Esophagus muscularis mucosa (tissue), 4 donors: Measurements from ENCODE around the gene FAM24A. TPM values are rescaled to one million over a fixed set of nuclear protein-coding genes. Genes with fewer than 3 reads are reported as not detected.
"Not testable (repeated sequence)": the region's sequence is repeated elsewhere in the genome, so short reads cannot be mapped to it uniquely, and the experiment has no call there.

Experiments
- DNase-seq: peaks from one replicate; pipeline ENCODE4 v3.0.0-alpha.2; 2017; ENCODE audit errors: extremely low spot score
- H3K27ac ChIP-seq, 4 donors: fragments of 200-600 bp; sonication (generic); replicated peaks in 1 of 4; 1 replicate in 3 of 4; 2 replicates in 1 of 4; pipeline ENCODE4 v1.5.1; 2016 to 2019; ENCODE audit warnings: mild to moderate bottlenecking in 1 of 4
- H3K27me3 ChIP-seq, 4 donors: fragments of 200-600 bp; sonication (generic); one replicate each; pipeline versions ENCODE4 v1.5.1 to v1.6.0; 2016 to 2019
- H3K36me3 ChIP-seq, 4 donors: fragments of 200-600 bp; sonication (generic); one replicate each; pipeline ENCODE4 v1.5.1; 2016 to 2019
- H3K4me1 ChIP-seq, 4 donors: fragments of 200-600 bp; sonication (generic); one replicate each; pipeline ENCODE4 v1.5.1; 2016 to 2019
- H3K4me3 ChIP-seq, 4 donors: fragments of 200-600 bp; sonication (generic); 1 replicate in 2 of 4; 2 replicates in 2 of 4; pipeline ENCODE4 v1.5.1; 2016 to 2019; ENCODE audit warnings: mild to moderate bottlenecking in 4 of 4, moderate library complexity in 1 of 4
- H3K9me3 ChIP-seq, 4 donors: fragments of 200-600 bp; sonication (generic); 1 replicate in 3 of 4; 2 replicates in 1 of 4; pipeline ENCODE4 v1.5.1; 2016 to 2019
- CTCF ChIP-seq, 3 experiments: fragments of 200-600 bp in 2 of 3; fragments of 450-650 bp in 1 of 3; sonication (generic) in 2 of 3; IDR thresholded peaks; one replicate each; pipeline ENCODE4 v1.5.1; 2017 to 2019; ENCODE audit warnings: antibody characterized with exemption in 3 of 3, mild to moderate bottlenecking in 2 of 3, moderate library complexity in 1 of 3
- EP300 ChIP-seq: sonication (generic); formaldehyde crosslinking; IDR thresholded peaks from one replicate; pipeline ENCODE4 v1.6.1; 2017; ENCODE audit warnings: antibody characterized with exemption
- POLR2A ChIP-seq: fragments of 450-650 bp; IDR thresholded peaks from one replicate; pipeline ENCODE4 v1.6.1; 2017; ENCODE audit warnings: antibody characterized with exemption, moderate library complexity, mild to moderate bottlenecking, low read depth
- POLR2AphosphoS5 ChIP-seq, 2 donors: sonication (generic); formaldehyde crosslinking; IDR thresholded peaks; one replicate each; pipeline ENCODE4 v1.6.1; 2017; ENCODE audit warnings: antibody characterized with exemption in 2 of 2
- WGBS: methylation state at CpG from one replicate; pipeline ENCODE4 v1.1.5; 2018; 5-methylcytosine and 5-hydroxymethylcytosine counted together
- intact Hi-C: fragments of 100-400 bp; cut with DNase I; formaldehyde crosslinking; loops from one replicate; pipeline ENCODE4 v1.15.1; 2023
- total RNA-seq, 4 donors: library from RNA; depleted of rRNA; stranded (reverse); fragments of >200 nt; gene quantifications; one replicate each; pipeline versions ENCODE4 v1.1.0 to v1.2.1, GENCODE V29; 2016

The FAM24A gene
- total RNA-seq, 4 donors from 2014 or later: not detected

- H3K9me3 ChIP-seq, H3K27me3 ChIP-seq, H3K4me1 ChIP-seq, H3K27ac ChIP-seq, intact Hi-C loops, H3K4me3 ChIP-seq, H3K36me3 ChIP-seq, DNase-seq: not testable (repeated sequence)
- WGBS: 93% methylated on average over 2 of the region's 2 CpGs
Observed at GRCh38 chr10:122871947-122872346, 38.5 kb upstream of the FAM24A start.

- Histone ChIP-seq H3K9me3 (no peaks in the 10 kb centered on the region), H3K4me3 (no peak overlapping the region), H3K36me3 (no peaks in the 10 kb centered on the region), H3K27me3 (no peaks in the 10 kb centered on the region), H3K27ac (no peak overlapping the region), H3K4me1 (peaks cover 10 to 23% (median 17%) of the 10 kb centered on the region in 4 donors)
- intact Hi-C loops: no loop called here
- WGBS: 60% methylated on average over 6 of the region's 6 CpGs
- TF ChIP-seq EP300: no peak
- TF ChIP-seq POLR2A: no peak
- no peak for TF ChIP-seq POLR2AphosphoS5 (IDR thresholded peaks at IDR 0.05)
- no peak for DNase-seq
Observed at GRCh38 chr10:122875843-122876466, 34.5 kb upstream of the FAM24A start.

DNA sequence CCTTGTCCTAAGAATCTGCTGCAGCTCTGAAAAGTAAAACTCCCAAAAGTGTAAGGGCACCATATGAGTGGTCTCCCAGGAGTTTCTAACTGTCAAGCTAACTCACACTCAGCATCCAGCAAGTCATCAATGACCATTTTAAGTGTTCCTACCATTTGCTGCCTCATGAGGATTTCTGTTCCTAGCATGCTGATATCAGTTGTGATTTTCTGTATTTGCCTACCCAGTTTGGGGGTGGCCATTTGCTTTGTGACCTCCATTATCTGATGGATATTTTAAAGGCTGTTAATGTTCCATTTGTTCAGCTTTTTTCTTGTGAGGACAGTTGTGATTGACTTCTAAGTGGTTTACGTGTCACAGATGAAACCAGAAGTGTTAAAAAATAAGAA, 33.9 kb upstream of the FAM24A start:
- Histone ChIP-seq H3K36me3 (no peaks in the 10 kb centered on the region), H3K27ac (no peak overlapping the region), H3K4me1 (peaks cover 10 to 23% (median 17%) of the 10 kb centered on the region in 4 donors), H3K27me3 (no peaks in the 10 kb centered on the region), H3K9me3 (no peaks in the 10 kb centered on the region), H3K4me3 (no peak overlapping the region)
- intact Hi-C loops: no loop called here
- TF ChIP-seq CTCF (IDR thresholded peaks at IDR 0.05) (no peak), POLR2A (no peak), POLR2AphosphoS5 (IDR thresholded peaks at IDR 0.05) (no peak), EP300 (no peak)
- WGBS: 100% methylated on average over 1 of the region's 1 CpG
- no peak for DNase-seq

- no peak overlapping the region for H3K4me3 ChIP-seq
- H3K27me3 ChIP-seq: no peaks in the 10 kb centered on the region
- H3K36me3 ChIP-seq: no peaks in the 10 kb centered on the region
- TF ChIP-seq CTCF (IDR thresholded peaks at IDR 0.05) (no peak), POLR2A (no peak), POLR2AphosphoS5 (IDR thresholded peaks at IDR 0.05) (no peak), EP300 (no peak)
- 89% methylated on average over 1 of the region's 1 CpG for WGBS
- no peak overlapping the region for H3K27ac ChIP-seq
- intact Hi-C loops: no loop called here
- H3K9me3 ChIP-seq: no peaks in the 10 kb centered on the region
- peaks cover 10 to 23% (median 17%) of the 10 kb centered on the region in 4 donors for H3K4me1 ChIP-seq
- DNase-seq: no peak
Observed at GRCh38 chr10:122877264-122877663, 33.1 kb upstream of the FAM24A start.

DNA sequence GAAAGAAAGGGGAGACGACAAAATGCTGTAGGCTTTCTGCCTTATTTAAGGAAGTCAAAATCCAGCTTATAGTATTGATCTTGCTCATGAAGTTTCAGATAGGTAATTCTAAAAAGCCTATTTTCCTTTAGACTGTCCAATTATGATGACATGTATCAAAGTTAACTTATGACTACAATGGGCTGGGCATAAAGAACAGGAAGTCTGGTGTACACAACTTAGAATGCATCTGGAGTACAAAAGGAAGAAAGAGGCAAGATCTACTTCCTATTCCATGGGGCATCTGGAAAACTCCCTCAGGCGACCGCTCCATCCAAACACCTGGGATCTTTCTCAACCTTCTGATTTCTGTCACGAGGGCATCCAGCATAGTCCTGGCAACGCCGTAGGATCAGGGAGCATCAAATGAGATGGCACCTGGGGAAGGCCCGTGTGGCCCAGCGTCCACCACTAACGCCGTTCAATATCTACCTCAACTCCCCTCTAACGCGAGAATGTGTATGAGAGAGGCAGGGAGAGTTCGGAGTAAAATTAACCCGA, 31.5 kb upstream of the FAM24A start:
- H3K9me3 ChIP-seq: no peaks in the 10 kb centered on the region
- no peak for TF ChIP-seq POLR2AphosphoS5 (IDR thresholded peaks at IDR 0.05)
- TF ChIP-seq CTCF (IDR thresholded peaks at IDR 0.05): no peak
- no peak for TF ChIP-seq EP300
- TF ChIP-seq POLR2A: no peak
- 45% methylated on average over 10 of the region's 14 CpGs for WGBS
- peaks cover 10 to 23% (median 17%) of the 10 kb centered on the region in 4 donors for H3K4me1 ChIP-seq
- H3K27ac ChIP-seq: peak overlapping the region; percentile 55 to 65 (median 60)
- intact Hi-C loops: no loop called here
- H3K36me3 ChIP-seq: no peaks in the 10 kb centered on the region
- no peak for DNase-seq
- no peaks in the 10 kb centered on the region for H3K27me3 ChIP-seq
- H3K4me3 ChIP-seq: peak overlapping the region; percentile 59 to 74 (median 69)
